Uterus (tissue), 4 donors: ENCODE data around the gene ZNF429. TPM values are rescaled to one million over a fixed set of nuclear protein-coding genes. Genes with fewer than 3 reads are reported as not detected.
"Not testable (repeated sequence)": the region's sequence is repeated elsewhere in the genome, so short reads cannot be mapped to it uniquely, and the experiment has no call there.

Experiments
- DNase-seq, 2 donors: peaks; one replicate each; pipeline ENCODE4 v3.0.0-alpha.2; 2019 to 2020
- H3K27ac ChIP-seq, 2 donors: fragments of 200-600 bp; sonication (generic); 1 replicate in 1 of 2; 2 replicates in 1 of 2; pipeline ENCODE4 v1.5.1; 2016 to 2018
- H3K27me3 ChIP-seq, 2 donors: fragments of 200-600 bp; sonication (generic); one replicate each; pipeline ENCODE4 v1.5.1; 2018 to 2019; ENCODE audit warnings: control low read depth in 1 of 2
- H3K36me3 ChIP-seq, 2 donors: fragments of 200-600 bp; sonication (generic); one replicate each; pipeline ENCODE4 v1.5.1; 2019; ENCODE audit warnings: control low read depth in 1 of 2
- H3K4me1 ChIP-seq, 2 donors: fragments of 200-600 bp; sonication (generic); one replicate each; pipeline ENCODE4 v1.5.1; 2018 to 2019; ENCODE audit warnings: control low read depth in 1 of 2
- H3K4me3 ChIP-seq, 2 donors: fragments of 200-600 bp; sonication (generic); 1 replicate in 1 of 2; 2 replicates in 1 of 2; pipeline ENCODE4 v1.5.1; 2018 to 2019; ENCODE audit warnings: mild to moderate bottlenecking in 1 of 2
- H3K9me3 ChIP-seq, 2 donors: fragments of 200-600 bp; sonication (generic); one replicate each; pipeline ENCODE4 v1.5.1; 2019; ENCODE audit warnings: control low read depth in 1 of 2
- POLR2A ChIP-seq, 2 donors: fragments of 450-650 bp; IDR thresholded peaks; one replicate each; pipeline ENCODE4 v1.6.1; 2016; ENCODE audit warnings: antibody characterized with exemption in 2 of 2, mild to moderate bottlenecking in 1 of 2, moderate library complexity in 1 of 2
- intact Hi-C: fragments of 100-400 bp; cut with DNase I; formaldehyde crosslinking; loops from one replicate; pipeline ENCODE4 v1.15.1; 2023; ENCODE audit warnings: low total_unique reads
- total RNA-seq, 4 donors: library from RNA; depleted of rRNA in 3 of 4; stranded (reverse); fragments of >200 nt in 3 of 4; gene quantifications; one replicate each; pipeline versions ENCODE4 v1.1.0 to v1.2.4, GENCODE V29; 2014 to 2023
- TF ChIP-seq, protein P1 (sequence below), 4 experiments: fragments of 200-600 bp in 2 of 4; fragments of 450-650 bp in 2 of 4; sonication (generic) in 2 of 4; IDR thresholded peaks; one replicate each; pipeline ENCODE4 v1.5.1; 2016 to 2019; ENCODE audit warnings: antibody characterized with exemption in 4 of 4, mild to moderate bottlenecking in 2 of 4, moderate library complexity in 1 of 4
- donor health status: DM: yes; HTN: yes; CAD: no.

ZNF429 gene
- total RNA-seq, 4 donors from 2014 or later: 3.3 to 17.0 (median 15.9) TPM

DNA sequence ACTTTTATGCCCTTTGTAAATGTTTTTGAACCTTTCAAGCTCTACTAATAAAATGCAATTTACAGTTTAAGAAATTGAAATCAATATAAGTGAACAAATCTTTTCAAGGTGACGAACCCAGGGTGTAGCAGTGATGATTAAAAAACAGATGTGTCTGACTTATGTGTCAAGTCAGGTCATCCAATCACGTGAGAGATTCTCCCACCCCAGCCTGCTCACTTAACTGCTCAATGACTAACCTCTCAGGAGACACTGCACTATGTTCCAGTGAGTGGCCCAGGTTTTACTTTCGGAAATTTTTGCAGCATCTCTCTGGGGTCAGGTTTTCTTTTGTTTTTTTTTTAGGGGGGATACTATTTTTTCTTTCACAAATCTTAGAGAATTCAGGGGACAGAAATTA is 60.7 kb downstream of the ZNF429 start:
- Histone ChIP-seq H3K27me3 (no peaks in the 10 kb centered on the region), H3K4me3 (no peak overlapping the region), H3K9me3 (no peaks in the 10 kb centered on the region), H3K27ac (no peak overlapping the region), H3K4me1 (no peaks in the 10 kb centered on the region), H3K36me3 (no peaks in the 10 kb centered on the region)
- DNase-seq: no peak
- intact Hi-C loops: no loop called here
- TF ChIP-seq, protein P1, sequence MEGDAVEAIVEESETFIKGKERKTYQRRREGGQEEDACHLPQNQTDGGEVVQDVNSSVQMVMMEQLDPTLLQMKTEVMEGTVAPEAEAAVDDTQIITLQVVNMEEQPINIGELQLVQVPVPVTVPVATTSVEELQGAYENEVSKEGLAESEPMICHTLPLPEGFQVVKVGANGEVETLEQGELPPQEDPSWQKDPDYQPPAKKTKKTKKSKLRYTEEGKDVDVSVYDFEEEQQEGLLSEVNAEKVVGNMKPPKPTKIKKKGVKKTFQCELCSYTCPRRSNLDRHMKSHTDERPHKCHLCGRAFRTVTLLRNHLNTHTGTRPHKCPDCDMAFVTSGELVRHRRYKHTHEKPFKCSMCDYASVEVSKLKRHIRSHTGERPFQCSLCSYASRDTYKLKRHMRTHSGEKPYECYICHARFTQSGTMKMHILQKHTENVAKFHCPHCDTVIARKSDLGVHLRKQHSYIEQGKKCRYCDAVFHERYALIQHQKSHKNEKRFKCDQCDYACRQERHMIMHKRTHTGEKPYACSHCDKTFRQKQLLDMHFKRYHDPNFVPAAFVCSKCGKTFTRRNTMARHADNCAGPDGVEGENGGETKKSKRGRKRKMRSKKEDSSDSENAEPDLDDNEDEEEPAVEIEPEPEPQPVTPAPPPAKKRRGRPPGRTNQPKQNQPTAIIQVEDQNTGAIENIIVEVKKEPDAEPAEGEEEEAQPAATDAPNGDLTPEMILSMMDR (IDR thresholded peaks at IDR 0.05): no peak
- TF ChIP-seq POLR2A (IDR thresholded peaks at IDR 0.05): no peak

DNA sequence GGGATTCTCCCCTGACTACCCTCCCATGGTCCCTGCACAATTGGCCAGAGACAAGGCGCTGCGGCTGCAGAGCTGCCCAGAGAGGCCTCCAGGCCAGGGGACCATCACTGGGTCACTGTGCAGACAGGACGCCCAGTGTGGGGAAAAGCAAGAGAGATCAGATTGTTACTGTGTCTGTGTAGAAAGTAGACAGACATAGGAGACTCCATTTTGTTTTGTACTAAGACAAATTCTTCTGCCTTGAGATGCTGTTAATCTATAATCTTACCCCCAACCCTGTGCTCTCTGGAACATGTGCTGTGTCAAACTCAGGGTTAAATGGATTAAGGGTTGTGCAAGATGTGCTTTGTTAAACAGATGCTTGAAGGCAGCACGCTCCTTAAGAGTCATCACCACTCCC is 62.4 kb downstream of the ZNF429 start:
- intact Hi-C loops, H3K27ac ChIP-seq, H3K9me3 ChIP-seq, H3K36me3 ChIP-seq, DNase-seq, H3K27me3 ChIP-seq, H3K4me3 ChIP-seq, H3K4me1 ChIP-seq: not testable (repeated sequence)

DNA sequence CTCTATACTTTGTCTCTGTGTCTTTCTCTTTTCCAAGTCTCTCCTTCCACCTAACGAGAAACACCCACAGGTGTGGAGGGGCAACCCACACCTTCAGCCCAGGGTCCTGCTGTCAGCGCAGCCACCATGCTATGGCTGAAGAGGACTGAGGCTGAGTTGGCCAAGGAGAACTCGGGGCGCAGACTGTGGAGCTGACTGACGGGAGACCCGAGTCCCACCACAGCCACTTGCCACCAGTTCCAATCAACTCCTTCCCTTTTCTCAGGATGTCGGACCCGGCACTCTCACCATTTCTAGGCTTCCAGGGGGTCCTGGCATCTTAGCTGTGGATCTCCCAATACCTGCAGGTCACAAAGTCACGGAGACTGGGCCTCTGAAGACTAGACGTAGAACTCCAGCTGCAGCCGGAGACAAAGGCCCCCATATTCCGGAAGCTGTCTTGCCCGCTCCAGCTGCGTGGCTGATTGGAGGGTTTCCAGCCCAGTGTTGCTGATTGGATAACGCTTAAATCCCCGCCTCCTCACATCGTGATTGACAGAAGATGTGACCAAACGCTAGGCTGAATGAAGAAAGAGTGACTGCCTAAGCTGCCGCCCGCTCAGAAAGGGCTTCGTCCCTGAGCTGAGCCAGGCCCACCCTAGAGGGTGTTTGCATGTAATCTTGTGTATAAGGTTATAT is 63.6 kb downstream of the ZNF429 start:
- peak overlapping the region; percentile 45 to 91 for H3K27ac ChIP-seq
- no peaks in the 10 kb centered on the region for H3K9me3 ChIP-seq
- intact Hi-C loops: no loop called here
- no peaks in the 10 kb centered on the region for H3K36me3 ChIP-seq
- H3K27me3 ChIP-seq: no peaks in the 10 kb centered on the region
- H3K4me1 ChIP-seq: no peaks in the 10 kb centered on the region
- TF ChIP-seq POLR2A (IDR thresholded peaks at IDR 0.05): peak; percentile 28 to 62
- TF ChIP-seq, protein P1 (IDR thresholded peaks at IDR 0.05): no peak
- peak; percentile 83 to 93 for DNase-seq
- H3K4me3 ChIP-seq: peak overlapping the region; percentile 29 to 40

DNA sequence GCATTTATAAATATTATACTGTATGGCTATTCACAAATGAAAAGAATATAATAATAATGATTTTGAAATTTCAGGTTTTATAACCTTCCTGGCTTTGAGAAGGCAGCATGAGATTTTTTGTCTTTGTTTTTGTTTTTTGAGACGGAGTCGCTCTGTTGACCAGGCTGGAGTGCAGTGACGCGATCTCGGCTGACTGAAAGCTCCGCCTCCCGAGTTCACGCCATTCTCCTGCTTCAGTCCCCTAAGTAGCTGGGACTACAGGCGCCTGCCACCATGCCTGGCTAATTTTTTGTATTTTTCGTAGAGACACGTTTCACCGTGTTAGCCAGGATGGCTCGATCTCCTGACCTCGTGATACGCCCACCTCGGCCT is 64.1 kb downstream of the ZNF429 start:
- intact Hi-C loops: no loop called here
- H3K36me3 ChIP-seq: no peaks in the 10 kb centered on the region
- peak overlapping the region in 1 of 2 donors; percentile 40 for H3K4me3 ChIP-seq
- H3K27ac ChIP-seq: peak overlapping the region; percentile 45 to 91
- H3K4me1 ChIP-seq: no peaks in the 10 kb centered on the region
- TF ChIP-seq, protein P1 (IDR thresholded peaks at IDR 0.05): no peak
- no peak for TF ChIP-seq POLR2A (IDR thresholded peaks at IDR 0.05)
- H3K27me3 ChIP-seq: no peaks in the 10 kb centered on the region
- DNase-seq: no peak
- H3K9me3 ChIP-seq: no peaks in the 10 kb centered on the region

DNA sequence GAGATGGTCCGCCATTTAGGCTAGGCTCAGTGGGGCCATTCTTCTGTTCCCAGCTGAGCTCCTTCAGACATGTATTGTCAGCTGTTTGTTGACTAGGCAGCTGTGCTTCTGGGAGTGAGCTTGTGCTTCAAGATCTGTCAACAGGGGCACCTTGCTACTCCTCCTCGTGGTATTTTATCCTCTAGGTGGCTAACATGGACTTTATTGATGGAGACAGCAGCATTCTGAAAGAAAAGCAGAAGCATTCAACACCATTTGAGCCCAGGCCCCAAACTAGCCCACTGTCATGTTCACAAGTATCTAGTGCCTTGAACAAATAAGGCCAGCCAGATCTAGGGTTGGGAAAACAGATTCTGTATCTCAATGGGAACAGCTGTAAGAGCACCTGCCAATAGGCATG is 65.9 kb downstream of the ZNF429 start:
- Histone ChIP-seq H3K36me3 (no peaks in the 10 kb centered on the region), H3K4me3 (no peak overlapping the region), H3K9me3 (no peaks in the 10 kb centered on the region), H3K27ac (no peak overlapping the region), H3K4me1 (no peaks in the 10 kb centered on the region), H3K27me3 (no peaks in the 10 kb centered on the region)
- TF ChIP-seq, protein P1 (IDR thresholded peaks at IDR 0.05): no peak
- TF ChIP-seq POLR2A (IDR thresholded peaks at IDR 0.05): no peak
- no peak for DNase-seq
- intact Hi-C loops: no loop called here

DNA sequence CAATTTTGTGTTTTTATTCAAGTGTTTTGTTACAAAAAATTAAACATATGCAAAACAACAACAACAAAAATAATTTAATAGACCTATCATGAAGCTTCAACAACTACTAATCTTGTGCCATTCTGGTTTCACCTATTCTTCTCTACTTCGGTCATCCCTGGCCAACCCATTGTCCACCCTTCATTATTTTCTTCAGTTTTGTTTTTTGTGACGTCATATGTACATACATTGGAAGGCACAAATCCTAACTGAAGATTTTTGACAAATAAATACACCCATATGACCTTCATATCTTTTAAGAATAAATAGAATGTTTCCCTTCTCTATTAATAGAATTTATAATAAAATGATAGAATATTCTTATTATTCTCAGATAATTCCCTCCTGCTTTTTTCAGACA is 69.2 kb downstream of the ZNF429 start:
- Histone ChIP-seq H3K27me3 (no peaks in the 10 kb centered on the region), H3K27ac (no peak overlapping the region), H3K4me3 (no peak overlapping the region), H3K36me3 (no peaks in the 10 kb centered on the region), H3K4me1 (no peaks in the 10 kb centered on the region), H3K9me3 (no peaks in the 10 kb centered on the region)
- no peak for DNase-seq
- TF ChIP-seq, protein P1 (IDR thresholded peaks at IDR 0.05): no peak
- no peak for TF ChIP-seq POLR2A (IDR thresholded peaks at IDR 0.05)
- intact Hi-C loops: no loop called here
